Activated naive CD4-positive, alpha-beta T cell treated with anti-CD3 and anti-CD28 coated beads for 36 hours (primary cell): Measurements from ENCODE around the gene PCBP3. TPM values are rescaled to one million over a fixed set of nuclear protein-coding genes. Genes with fewer than 3 reads are reported as not detected.
"Not testable (repeated sequence)": the region's sequence is repeated elsewhere in the genome, so short reads cannot be mapped to it uniquely, and the experiment has no call there.

ENCODE experiments used
- CTCF ChIA-PET: fragments of 350-600 bp; sonication (Branson Sonifier 250); formaldehyde crosslinking; loops from one replicate; lab custom pipeline; 2021; ENCODE audit warnings: antibody characterized with exemption; lab: Charles Lee
- DNase-seq: peaks from one replicate; pipeline ENCODE4 v3.0.0-alpha.2; 2020
- H3K27ac Mint-ChIP-seq: one replicate; pipeline ENCODE4 v1.8.0; 2021; ENCODE audit warnings: mild to moderate bottlenecking, mixed read lengths
- H3K27me3 Mint-ChIP-seq: one replicate; pipeline ENCODE4 v1.8.0; 2021; ENCODE audit warnings: low read depth, mixed read lengths
- H3K36me3 Mint-ChIP-seq: one replicate; pipeline ENCODE4 v1.8.0; 2021; ENCODE audit warnings: low read depth, mixed read lengths
- H3K4me1 Mint-ChIP-seq: one replicate; pipeline ENCODE4 v1.8.0; 2021; ENCODE audit warnings: low read depth, mixed read lengths
- H3K4me3 Mint-ChIP-seq: one replicate; pipeline ENCODE4 v1.8.0; 2021; ENCODE audit warnings: mild to moderate bottlenecking, moderate library complexity, mixed read lengths
- H3K9me3 Mint-ChIP-seq: one replicate; pipeline ENCODE4 v1.8.0; 2021; ENCODE audit warnings: mixed read lengths
- intact Hi-C: fragments of 100-400 bp; cut with micrococcal nuclease; formaldehyde crosslinking; loops from one replicate; pipeline ENCODE4 v1.15.1; 2023
- total RNA-seq, 2 experiments: library from RNA; stranded (reverse); gene quantifications; one replicate each; pipeline ENCODE4 v1.2.3, GENCODE V29; 2021

PCBP3 gene
- total RNA-seq, 2 experiments from 2014 or later = 10.0 to 10.2 TPM

DNA sequence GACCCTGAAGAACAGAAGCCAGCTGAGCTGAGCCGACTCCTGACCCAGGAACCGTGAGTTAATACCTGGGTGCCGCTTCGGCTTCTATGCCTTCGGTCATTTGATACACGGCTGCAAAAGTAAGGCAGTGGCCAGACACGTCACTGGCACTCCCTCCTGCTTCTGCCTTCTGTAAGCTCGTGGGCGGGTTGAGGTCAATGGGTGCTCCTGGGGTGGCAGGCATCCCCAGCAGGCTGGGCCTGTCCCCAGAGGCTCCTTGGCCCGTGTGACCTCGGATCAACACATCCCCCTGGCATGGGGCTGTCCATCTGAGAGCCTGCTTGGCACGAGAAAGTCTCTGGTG lies 302.3 kb downstream of the PCBP3 start:
- Mint-ChIP-seq H3K27me3 (no peaks in the 10 kb centered on the region), H3K4me3 (no peak overlapping the region), H3K27ac (no peak overlapping the region), H3K36me3 (no peaks in the 10 kb centered on the region), H3K9me3 (no peaks in the 10 kb centered on the region), H3K4me1 (no peaks in the 10 kb centered on the region)
- DNase-seq = no peak
- CTCF ChIA-PET = no interaction called here
- intact Hi-C loops = no loop called here

DNA sequence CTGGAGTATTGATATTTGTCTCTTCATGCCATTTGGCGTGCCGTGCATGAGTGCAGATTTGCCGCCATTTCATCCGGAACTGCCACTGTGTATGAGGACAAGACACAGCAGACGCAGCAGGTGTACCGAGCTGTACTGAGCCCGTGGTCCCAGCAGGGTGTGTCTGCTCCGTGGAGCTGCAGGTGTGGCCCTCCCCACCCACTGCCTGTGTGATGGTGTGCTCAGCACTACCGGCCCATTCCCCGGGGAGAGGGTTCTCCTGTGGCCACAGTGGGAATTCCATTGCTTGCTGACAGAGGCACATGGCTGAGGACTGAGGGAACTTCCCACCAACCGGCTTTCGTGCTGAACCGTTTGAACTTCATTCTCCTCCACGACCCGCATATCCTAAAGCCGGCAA lies 303.8 kb downstream of the PCBP3 start:
- no peak for DNase-seq
- Mint-ChIP-seq H3K4me1 (no peaks in the 10 kb centered on the region), H3K36me3 (no peaks in the 10 kb centered on the region), H3K27ac (no peak overlapping the region), H3K4me3 (no peak overlapping the region), H3K27me3 (no peaks in the 10 kb centered on the region), H3K9me3 (no peaks in the 10 kb centered on the region)
- CTCF ChIA-PET = no interaction called here
- intact Hi-C loops = no loop called here

DNA sequence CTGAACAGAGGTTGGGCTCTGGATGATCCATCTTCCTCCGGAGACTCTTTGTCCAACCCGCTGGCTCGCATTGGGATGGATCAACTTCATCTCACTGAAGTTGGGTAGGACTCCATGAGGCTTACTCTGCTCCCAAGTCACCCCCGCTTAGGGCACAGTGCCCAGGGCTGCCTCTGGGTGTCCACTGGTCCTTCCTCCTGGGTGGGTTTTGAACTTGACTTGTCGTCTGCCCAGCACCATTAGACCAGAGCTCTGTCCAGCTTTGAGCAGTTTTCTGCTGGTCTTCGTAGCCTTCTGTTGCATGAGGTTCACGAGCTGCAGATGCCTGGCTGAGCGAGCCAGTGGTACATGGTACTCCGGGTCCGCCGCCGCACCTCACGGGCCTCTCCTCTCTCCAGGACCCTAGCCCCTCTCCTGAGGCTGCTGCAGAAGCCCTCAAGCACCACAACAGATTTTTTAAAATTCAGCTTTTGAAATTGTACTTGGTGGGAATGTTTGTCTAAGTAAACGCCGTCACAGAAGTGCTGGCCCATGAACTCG lies 304.3 kb downstream of the PCBP3 start:
- DNase-seq = no peak
- H3K4me3 Mint-ChIP-seq = no peak overlapping the region
- no peak overlapping the region for H3K27ac Mint-ChIP-seq
- intact Hi-C loops = no loop called here
- no peaks in the 10 kb centered on the region for H3K36me3 Mint-ChIP-seq
- no peaks in the 10 kb centered on the region for H3K9me3 Mint-ChIP-seq
- CTCF ChIA-PET = no interaction called here
- H3K27me3 Mint-ChIP-seq = no peaks in the 10 kb centered on the region
- no peaks in the 10 kb centered on the region for H3K4me1 Mint-ChIP-seq

DNA sequence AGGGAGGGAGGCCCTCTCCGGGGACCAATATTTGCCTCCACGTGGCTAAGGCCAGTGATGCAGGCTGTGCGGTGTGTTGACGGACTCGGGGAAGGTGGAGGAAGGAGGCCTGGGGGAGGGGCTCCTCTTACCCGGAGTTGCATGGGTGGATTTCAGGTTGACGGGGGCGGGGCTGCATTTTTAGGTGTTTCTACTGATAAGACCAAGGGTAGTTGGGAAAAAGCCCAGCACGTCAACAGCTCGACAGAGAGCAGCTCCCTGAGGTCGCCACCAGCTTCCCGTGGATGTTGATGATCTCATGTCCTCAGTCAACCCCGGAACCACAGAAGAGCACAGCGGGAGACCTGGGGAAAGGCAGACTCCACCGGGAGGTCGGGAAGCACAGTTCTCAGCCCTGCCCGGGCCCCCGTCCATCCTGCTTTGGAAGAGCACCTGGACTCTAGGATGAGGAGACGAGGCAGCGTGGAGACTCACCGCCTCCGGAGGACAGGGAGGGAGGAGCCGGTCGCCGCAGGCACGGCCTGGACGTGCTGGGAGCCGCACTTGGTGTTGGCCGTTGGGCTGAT lies 305.1 kb downstream of the PCBP3 start:
- H3K27ac Mint-ChIP-seq = no peak overlapping the region
- no peaks in the 10 kb centered on the region for H3K27me3 Mint-ChIP-seq
- no peaks in the 10 kb centered on the region for H3K9me3 Mint-ChIP-seq
- no peak for DNase-seq
- CTCF ChIA-PET = interaction anchor here (1.1 kb wide), 1 partner anchor 9 kb away, joined by 3 read pairs; no protein-coding TSS in a partner anchor
- intact Hi-C loops = no loop called here
- no peaks in the 10 kb centered on the region for H3K36me3 Mint-ChIP-seq
- no peak overlapping the region for H3K4me3 Mint-ChIP-seq
- H3K4me1 Mint-ChIP-seq = no peaks in the 10 kb centered on the region

DNA sequence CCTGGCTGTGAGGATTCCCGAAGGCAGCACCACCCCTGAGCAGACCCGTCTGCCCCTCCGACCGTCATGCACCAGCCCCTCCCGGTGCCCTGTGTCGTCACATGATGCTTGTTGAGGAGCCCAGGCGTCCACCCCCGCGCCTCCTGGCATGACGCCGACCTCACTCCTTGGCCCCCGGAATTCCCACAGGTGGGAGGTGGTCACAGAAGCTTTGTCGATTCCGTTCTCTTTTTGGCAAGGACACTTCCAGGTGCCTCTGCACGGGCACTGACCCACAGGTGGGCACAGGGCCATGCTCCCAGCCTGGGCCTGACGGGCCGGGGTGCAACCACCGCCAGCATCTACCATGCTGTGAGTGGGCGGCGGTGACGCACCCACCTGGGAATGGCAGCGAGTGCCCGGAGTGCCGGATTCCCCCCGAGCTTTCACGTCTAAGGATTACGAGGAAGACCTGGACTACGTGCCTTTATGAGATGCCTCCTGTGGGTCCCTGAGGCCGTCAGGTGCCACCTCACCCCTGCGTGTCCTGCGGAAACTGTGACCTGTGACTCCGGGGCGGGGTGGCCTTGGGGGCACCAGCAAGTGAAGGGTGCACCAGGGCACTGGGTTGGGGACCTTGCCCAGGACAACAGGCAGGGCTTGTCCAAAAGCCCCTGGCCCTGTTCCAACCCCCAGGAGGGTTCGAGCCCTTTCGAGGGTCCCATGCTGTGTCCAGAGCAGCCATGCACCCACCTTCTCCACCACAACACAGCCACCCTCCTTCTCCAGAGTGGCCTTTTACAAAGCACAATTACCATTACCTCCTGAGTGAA lies 306.6 kb downstream of the PCBP3 start:
- Mint-ChIP-seq H3K4me3 (no peak overlapping the region), H3K36me3 (no peaks in the 10 kb centered on the region)
- CTCF ChIA-PET = interaction anchor here (0.5 kb wide), 1 partner anchor 113 kb away, joined by 3 read pairs; no protein-coding TSS in a partner anchor

DNA sequence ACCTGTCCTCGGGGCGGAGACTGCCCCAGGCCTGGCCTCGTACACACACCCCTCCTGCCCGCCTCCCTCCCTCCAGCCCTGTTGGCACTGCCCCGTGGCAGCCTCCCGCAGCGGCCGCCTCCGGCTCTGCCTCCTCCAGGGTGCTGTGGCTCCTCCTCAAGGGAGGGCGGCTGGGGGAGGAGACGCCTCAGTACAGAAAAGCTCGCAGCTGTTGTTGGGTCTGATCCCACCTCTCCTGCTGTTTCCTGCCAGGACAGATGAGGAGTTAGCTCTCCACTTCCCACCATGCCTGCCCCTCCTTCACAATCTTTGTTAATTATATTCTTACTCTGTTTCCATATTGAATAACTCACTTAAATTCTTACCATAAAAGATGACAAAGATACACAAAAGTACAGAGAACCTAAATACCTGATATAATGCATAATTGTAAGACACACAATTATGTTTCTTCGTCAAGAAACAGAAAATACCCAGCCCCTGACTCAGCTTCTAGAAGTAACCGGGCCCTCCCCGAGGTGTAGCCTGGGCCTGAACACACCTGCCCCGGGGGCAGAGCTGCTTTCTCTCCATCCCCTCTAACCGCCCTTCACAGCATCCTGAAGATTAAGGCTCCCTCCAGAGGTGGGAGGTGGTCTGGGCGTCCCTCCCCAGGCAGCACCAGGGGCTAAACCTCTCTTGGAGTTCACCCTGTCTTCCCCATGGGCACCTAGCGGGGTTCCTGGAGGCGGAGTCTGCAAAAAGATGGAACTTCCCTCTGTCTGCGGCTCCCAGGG lies 307.4 kb downstream of the PCBP3 start:
- no peak overlapping the region for H3K27ac Mint-ChIP-seq
- H3K9me3 Mint-ChIP-seq = no peaks in the 10 kb centered on the region
- H3K4me1 Mint-ChIP-seq = no peaks in the 10 kb centered on the region
- DNase-seq = no peak
- no peaks in the 10 kb centered on the region for H3K36me3 Mint-ChIP-seq
- CTCF ChIA-PET = no interaction called here
- no peaks in the 10 kb centered on the region for H3K27me3 Mint-ChIP-seq
- H3K4me3 Mint-ChIP-seq = no peak overlapping the region
- intact Hi-C loops = no loop called here

More for the DNA sequence above, 306.6 kb downstream of the PCBP3 start:
- no peak overlapping the region for H3K27ac Mint-ChIP-seq
- no peaks in the 10 kb centered on the region for H3K4me1 Mint-ChIP-seq
- DNase-seq = no peak
- no peaks in the 10 kb centered on the region for H3K27me3 Mint-ChIP-seq
- no peaks in the 10 kb centered on the region for H3K9me3 Mint-ChIP-seq
- intact Hi-C loops = no loop called here

DNA sequence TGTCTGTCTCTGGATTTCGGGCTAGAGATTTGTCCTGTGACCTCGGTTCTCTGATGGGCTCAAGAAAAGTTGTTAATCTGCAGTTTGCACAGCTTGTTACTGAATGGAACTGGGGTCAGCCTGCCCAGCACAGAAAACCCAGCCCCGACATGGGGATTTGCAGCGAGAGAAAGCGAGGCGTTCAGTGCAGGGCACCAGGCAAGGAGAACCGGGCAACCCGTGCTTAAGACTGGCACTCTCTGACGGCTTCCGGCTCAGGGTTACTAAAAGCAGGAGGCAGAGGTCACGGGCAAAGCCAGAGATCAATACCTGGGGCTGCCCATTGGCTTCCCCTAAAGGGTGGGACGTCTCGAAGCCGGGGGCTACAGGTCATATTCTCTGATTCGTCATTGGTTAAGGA lies 308.2 kb downstream of the PCBP3 start:
- H3K9me3 Mint-ChIP-seq = no peaks in the 10 kb centered on the region
- no peak for DNase-seq
- no peaks in the 10 kb centered on the region for H3K36me3 Mint-ChIP-seq
- no peaks in the 10 kb centered on the region for H3K27me3 Mint-ChIP-seq
- H3K4me1 Mint-ChIP-seq = no peaks in the 10 kb centered on the region
- no peak overlapping the region for H3K27ac Mint-ChIP-seq
- CTCF ChIA-PET = no interaction called here
- no peak overlapping the region for H3K4me3 Mint-ChIP-seq
- intact Hi-C loops = no loop called here

DNA sequence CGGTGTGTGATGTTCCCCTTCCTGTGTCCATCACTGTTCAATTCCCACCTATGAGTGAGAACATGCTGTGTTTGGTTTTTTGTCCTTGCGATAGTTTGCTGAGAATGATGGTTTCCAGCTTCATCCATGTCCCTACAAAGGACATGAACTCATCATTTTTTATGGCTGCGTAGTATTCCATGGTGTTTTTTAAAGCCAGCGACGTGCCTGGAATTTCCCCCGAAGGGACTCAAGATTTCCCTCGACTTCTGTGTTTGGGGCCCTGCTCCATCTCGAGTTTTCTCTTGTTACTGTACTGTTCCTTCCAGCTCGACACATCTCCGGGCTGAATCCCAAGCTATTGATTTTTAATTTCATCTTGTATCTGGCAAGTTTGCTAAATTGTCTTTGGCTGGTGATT lies 309.0 kb downstream of the PCBP3 start:
- H3K27ac Mint-ChIP-seq, CTCF ChIA-PET, H3K4me1 Mint-ChIP-seq, intact Hi-C loops, H3K36me3 Mint-ChIP-seq, H3K9me3 Mint-ChIP-seq, H3K27me3 Mint-ChIP-seq, H3K4me3 Mint-ChIP-seq, DNase-seq: not testable (repeated sequence)

DNA sequence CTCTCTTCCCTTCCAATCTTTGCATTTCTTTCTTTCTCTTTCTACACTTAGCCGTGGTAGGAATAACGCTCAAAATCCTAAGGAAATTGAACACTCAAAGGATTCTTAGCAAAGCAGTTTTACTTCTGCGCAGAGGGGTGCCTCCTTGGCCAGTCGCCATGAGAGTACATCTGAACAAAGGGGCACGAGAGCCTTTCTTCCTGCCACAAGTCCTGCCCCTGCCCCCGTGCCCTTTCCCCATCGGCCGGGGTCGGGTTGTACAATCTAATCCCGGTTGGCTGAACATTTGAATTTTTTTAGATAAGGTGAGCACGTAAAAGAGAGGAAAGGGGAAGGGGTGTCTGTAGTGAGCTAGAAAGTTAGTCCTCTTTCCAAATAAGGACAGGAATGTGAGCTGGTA lies 309.4 kb downstream of the PCBP3 start:
- no peaks in the 10 kb centered on the region for H3K9me3 Mint-ChIP-seq
- no peaks in the 10 kb centered on the region for H3K4me1 Mint-ChIP-seq
- no peaks in the 10 kb centered on the region for H3K36me3 Mint-ChIP-seq
- H3K27me3 Mint-ChIP-seq = no peaks in the 10 kb centered on the region
- CTCF ChIA-PET = no interaction called here
- H3K27ac Mint-ChIP-seq = no peak overlapping the region
- intact Hi-C loops = no loop called here
- no peak overlapping the region for H3K4me3 Mint-ChIP-seq
- no peak for DNase-seq

DNA sequence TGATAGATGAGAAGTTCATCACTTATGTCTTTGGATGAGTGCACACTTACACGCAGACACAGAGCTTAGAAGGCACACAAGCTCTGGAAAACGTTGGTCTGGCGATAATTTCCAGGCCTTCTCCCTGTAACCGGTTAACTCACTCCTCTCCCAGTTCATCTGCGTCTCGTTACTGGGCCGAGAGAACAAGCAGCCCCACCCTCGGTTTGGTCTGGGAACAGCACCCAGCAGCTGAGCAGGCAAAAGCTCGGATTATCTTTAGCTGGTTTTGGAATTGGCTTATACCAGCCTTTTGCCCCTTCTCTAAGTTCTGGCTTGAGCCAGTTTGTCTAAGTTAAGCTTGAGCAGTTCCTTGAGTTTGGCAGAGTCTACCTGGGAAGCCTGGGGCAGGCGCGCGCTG lies 310.7 kb downstream of the PCBP3 start:
- Mint-ChIP-seq H3K4me3 (no peak overlapping the region), H3K27ac (no peak overlapping the region), H3K9me3 (no peaks in the 10 kb centered on the region), H3K27me3 (peaks cover 6% of the 10 kb centered on the region), H3K36me3 (no peaks in the 10 kb centered on the region), H3K4me1 (no peaks in the 10 kb centered on the region)
- CTCF ChIA-PET = no interaction called here
- no peak for DNase-seq
- intact Hi-C loops = no loop called here

DNA sequence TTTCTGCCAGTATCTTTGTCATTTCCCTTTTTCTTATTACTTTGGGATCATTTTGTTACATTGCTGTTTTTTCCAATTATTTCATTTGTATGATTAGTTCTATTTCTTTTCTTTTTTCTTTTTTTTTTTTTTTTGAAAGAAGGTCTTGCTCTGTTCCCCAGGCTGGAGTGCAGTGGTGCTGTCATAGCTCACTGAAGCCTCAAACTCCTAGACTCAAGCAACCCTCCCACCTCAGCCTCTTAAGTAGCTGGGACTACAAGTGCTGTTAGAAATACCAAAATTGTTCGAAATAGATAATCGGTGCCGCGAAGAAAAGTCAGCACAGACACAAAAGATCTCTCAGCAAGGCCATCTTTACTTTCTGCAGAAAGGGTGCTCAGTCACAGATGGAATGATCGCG lies 311.4 kb downstream of the PCBP3 start:
- Mint-ChIP-seq H3K27ac (no peak overlapping the region), H3K27me3 (peaks cover 8% of the 10 kb centered on the region), H3K9me3 (no peaks in the 10 kb centered on the region), H3K4me1 (no peaks in the 10 kb centered on the region), H3K36me3 (no peaks in the 10 kb centered on the region), H3K4me3 (no peak overlapping the region)
- CTCF ChIA-PET = interaction anchor here (1.2 kb wide), 1 partner anchor 15 kb away, joined by 3 read pairs; no protein-coding TSS in a partner anchor
- DNase-seq = no peak
- intact Hi-C loops = no loop called here

DNA sequence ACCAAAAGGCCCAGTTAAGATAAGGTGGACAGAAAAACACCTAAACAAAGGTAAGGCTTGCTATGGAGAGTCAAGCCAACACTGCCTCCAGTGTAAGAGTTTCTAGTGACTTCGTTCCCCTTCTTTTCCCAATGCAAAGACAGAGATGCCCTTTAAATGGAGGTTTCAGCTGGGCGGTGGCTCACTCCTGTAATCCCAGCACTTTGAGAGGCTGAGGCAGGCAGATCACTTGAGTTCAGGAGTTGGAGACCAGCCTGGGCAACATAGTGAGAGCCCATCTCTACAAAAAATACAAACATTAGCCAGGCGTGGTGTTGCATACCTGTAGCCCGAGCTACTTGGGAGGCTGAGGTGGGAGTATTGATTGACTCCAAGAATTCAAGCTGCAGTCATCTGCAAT lies 314.0 kb downstream of the PCBP3 start:
- Mint-ChIP-seq H3K27me3 (peaks cover 8% of the 10 kb centered on the region), H3K4me1 (no peaks in the 10 kb centered on the region), H3K4me3 (no peak overlapping the region), H3K9me3 (peaks cover 4% of the 10 kb centered on the region), H3K27ac (no peak overlapping the region), H3K36me3 (no peaks in the 10 kb centered on the region)
- no peak for DNase-seq
- CTCF ChIA-PET = interaction anchor here (0.9 kb wide), 1 partner anchor 9 kb away, joined by 3 read pairs; no protein-coding TSS in a partner anchor
- intact Hi-C loops = no loop called here
